ENCODE data around the gene RAPGEF1. TPM values are rescaled to one million over a fixed set of nuclear protein-coding genes. Genes with fewer than 3 reads are reported as not detected.

The RAPGEF1 gene
- total RNA-seq, 1 donor from 2014 or later = 119 TPM

- intact Hi-C loops (cut with DNase I) = no loop called here
- DNase-seq = no peak
- no peak for ATAC-seq (ENCODE audit: poor library complexity)
Observed at GRCh38 chr9:131593091-131593820, 146.6 kb downstream of the RAPGEF1 start.

- no peak for DNase-seq
- intact Hi-C loops (cut with DNase I) = loop anchor here (2.0 kb wide), 1 partner anchor 151 kb away; no protein-coding TSS in a partner anchor
- no peak for ATAC-seq (ENCODE audit: poor library complexity)
Observed at GRCh38 chr9:131591845-131592208, 148.0 kb downstream of the RAPGEF1 start.

- DNase-seq = peak; percentile 89
- ATAC-seq (ENCODE audit: poor library complexity) = peak; percentile 95
- intact Hi-C loops (cut with DNase I) = loop anchor here (2.0 kb wide), 1 partner anchor 152 kb away; no protein-coding TSS in a partner anchor
Observed at GRCh38 chr9:131590907-131591844, 148.7 kb downstream of the RAPGEF1 start.

GRCh38 chr9:131590449-131590848 lies 149.4 kb downstream of the RAPGEF1 start:
- intact Hi-C loops (cut with DNase I) = loop anchor here (2.0 kb wide), 1 partner anchor 152 kb away; no protein-coding TSS in a partner anchor
- no peak for ATAC-seq (ENCODE audit: poor library complexity)
- no peak for DNase-seq

- ATAC-seq (ENCODE audit: poor library complexity) (no peak), DNase-seq (no peak)
- intact Hi-C loops (cut with DNase I) = loop anchor here (2.0 kb wide), 1 partner anchor 153 kb away; no protein-coding TSS in a partner anchor
Observed at GRCh38 chr9:131589993-131590392, 149.9 kb downstream of the RAPGEF1 start.

GRCh38 chr9:131589124-131589711 lies 150.7 kb downstream of the RAPGEF1 start:
- DNase-seq (no peak), ATAC-seq (ENCODE audit: poor library complexity) (peak; percentile 34)
- intact Hi-C loops (cut with DNase I) = no loop called here

GRCh38 chr9:131588396-131588795 lies 151.5 kb downstream of the RAPGEF1 start:
- ATAC-seq (ENCODE audit: poor library complexity) (no peak), DNase-seq (no peak)
- intact Hi-C loops (cut with DNase I) = no loop called here

GRCh38 chr9:131587906-131588305 lies 152.0 kb downstream of the RAPGEF1 start:
- ATAC-seq (ENCODE audit: poor library complexity) (no peak), DNase-seq (no peak)
- intact Hi-C loops (cut with DNase I) = no loop called here

- intact Hi-C loops (cut with DNase I) = no loop called here
- DNase-seq (no peak), ATAC-seq (ENCODE audit: poor library complexity) (no peak)
Observed at GRCh38 chr9:131587331-131587730, 152.5 kb downstream of the RAPGEF1 start.

GRCh38 chr9:131585375-131585774 lies 154.5 kb downstream of the RAPGEF1 start:
- ATAC-seq (ENCODE audit: poor library complexity) (peak; percentile 37), DNase-seq (peak; percentile 57)

GRCh38 chr9:131584858-131585257 lies 155.0 kb downstream of the RAPGEF1 start:
- intact Hi-C loops (cut with DNase I) = no loop called here
- ATAC-seq (ENCODE audit: poor library complexity) (no peak), DNase-seq (no peak)

More at GRCh38 chr9:131585375-131585774, 154.5 kb downstream of the RAPGEF1 start:
- intact Hi-C loops (cut with DNase I) = no loop called here

GRCh38 chr9:131583836-131584555 lies 155.9 kb downstream of the RAPGEF1 start:
- DNase-seq (peak; percentile 16), ATAC-seq (ENCODE audit: poor library complexity) (no peak)
- intact Hi-C loops (cut with DNase I) = no loop called here

- no peak for ATAC-seq (ENCODE audit: poor library complexity)
- no peak for DNase-seq
- intact Hi-C loops (cut with DNase I) = no loop called here
Observed at GRCh38 chr9:131583337-131583645, 156.6 kb downstream of the RAPGEF1 start.

- intact Hi-C loops (cut with DNase I) = no loop called here
- no peak for DNase-seq
- no peak for ATAC-seq (ENCODE audit: poor library complexity)
Observed at GRCh38 chr9:131582466-131583336, 157.2 kb downstream of the RAPGEF1 start.

- ATAC-seq (ENCODE audit: poor library complexity) (no peak), DNase-seq (peak; percentile 14)
- intact Hi-C loops (cut with DNase I) = no loop called here
Observed at GRCh38 chr9:131582056-131582455, 157.8 kb downstream of the RAPGEF1 start.

- ATAC-seq (ENCODE audit: poor library complexity) (no peak), DNase-seq (peak; percentile 27)
- intact Hi-C loops (cut with DNase I) = no loop called here
Observed at GRCh38 chr9:131580358-131580757, 159.5 kb downstream of the RAPGEF1 start.

GRCh38 chr9:131579789-131580211 lies 160.1 kb downstream of the RAPGEF1 start:
- DNase-seq = peak; percentile 70
- intact Hi-C loops (cut with DNase I) = no loop called here
- ATAC-seq (ENCODE audit: poor library complexity) = peak; percentile 86
